ENCODE results near the gene KCNJ4.

The KCNJ4 gene
- 0 reads per million in 2 donors for total RNA-seq

GRCh38 chr22:38455076-38455529, at the start of gene KCNJ4:
TSS of gene KCNJ4 (minus strand) at chr22:38455199. CDS start at chr22:38428132, 27,067 bp downstream.
- no peak for DNase-seq

- DNase-seq = no peak
These were observed 48.0 kb upstream of the KCNJ4 start for GRCh38 chr22:38503021-38503420.

GRCh38 chr22:38501797-38502672, 47.0 kb upstream of the KCNJ4 start:
- DNase-seq = no peak

- DNase-seq = no peak
These were observed 42.9 kb upstream of the KCNJ4 start for GRCh38 chr22:38497869-38498268.

- no peak for DNase-seq
These were observed 39.9 kb upstream of the KCNJ4 start for GRCh38 chr22:38494939-38495338.

GRCh38 chr22:38494498-38494897, 39.5 kb upstream of the KCNJ4 start:
- no peak for DNase-seq

GRCh38 chr22:38491707-38492348, 36.8 kb upstream of the KCNJ4 start:
- no peak for DNase-seq

GRCh38 chr22:38490915-38491314, 35.9 kb upstream of the KCNJ4 start:
- DNase-seq = no peak

- DNase-seq = no peak
These were observed 35.5 kb upstream of the KCNJ4 start for GRCh38 chr22:38490475-38490874.

- DNase-seq = no peak
These were observed 34.7 kb upstream of the KCNJ4 start for GRCh38 chr22:38489561-38490145.

- no peak for DNase-seq
These were observed 34.1 kb upstream of the KCNJ4 start for GRCh38 chr22:38489142-38489541.

GRCh38 chr22:38487946-38488345, 32.9 kb upstream of the KCNJ4 start:
- no peak for DNase-seq

GRCh38 chr22:38485783-38486182, 30.8 kb upstream of the KCNJ4 start:
- DNase-seq = no peak

- DNase-seq = no peak
These were observed 29.2 kb upstream of the KCNJ4 start for GRCh38 chr22:38484244-38484643.

- no peak for DNase-seq
These were observed 27.8 kb upstream of the KCNJ4 start for GRCh38 chr22:38482662-38483308.

GRCh38 chr22:38481871-38482332, 26.9 kb upstream of the KCNJ4 start:
- no peak for DNase-seq

GRCh38 chr22:38481162-38481870, 26.3 kb upstream of the KCNJ4 start:
- no peak for DNase-seq

- DNase-seq = no peak
These were observed 24.3 kb upstream of the KCNJ4 start for GRCh38 chr22:38479096-38479837.

GRCh38 chr22:38477585-38477984, 22.6 kb upstream of the KCNJ4 start:
- DNase-seq = no peak

- no peak for DNase-seq
These were observed 19.1 kb upstream of the KCNJ4 start for GRCh38 chr22:38474003-38474607.

- DNase-seq = no peak
These were observed 16.2 kb upstream of the KCNJ4 start for GRCh38 chr22:38471237-38471636.

Measured in activated gamma-delta T cell (primary cell).